Right lobe of liver (tissue), 6 donors: ENCODE results near the gene DGUOK. TPM values are rescaled to one million over a fixed set of nuclear protein-coding genes. Genes with fewer than 3 reads are reported as not detected.

Source experiments
- ATAC-seq, 4 donors: fragments of 200-7000 bp; cut with Tn5 transposase; one replicate each; pipeline ENCODE4 v1.9.1; 2020; ENCODE audit warnings: mild to moderate bottlenecking in 4 of 4, moderate library complexity in 4 of 4
- DNase-seq, 3 donors: peaks; one replicate each; pipeline ENCODE4 v3.0.0-alpha.2; 2020
- H3K27ac ChIP-seq, 3 donors: fragments of 200-600 bp; one replicate each; pipeline ENCODE4 v1.8.0; 2022
- H3K27me3 ChIP-seq, 2 donors: fragments of 200-600 bp; one replicate each; pipeline ENCODE4 v1.8.0; 2022
- H3K36me3 ChIP-seq, 4 donors: fragments of 200-600 bp; sonication (generic) in 1 of 4; one replicate each; pipeline versions ENCODE4 v1.5.1 to v1.8.0; 2017 to 2022; ENCODE audit warnings: control low read depth in 1 of 4
- H3K4me1 ChIP-seq, 4 donors: fragments of 200-600 bp; sonication (generic) in 1 of 4; one replicate each; pipeline versions ENCODE4 v1.5.1 to v1.8.0; 2017 to 2022; ENCODE audit warnings: control low read depth in 1 of 4
- H3K4me3 ChIP-seq, 3 donors: fragments of 200-600 bp; one replicate each; pipeline ENCODE4 v1.8.0; 2022
- H3K9me3 ChIP-seq, 4 donors: fragments of 200-600 bp; sonication (generic) in 1 of 4; one replicate each; pipeline versions ENCODE4 v1.5.1 to v1.8.0; 2017 to 2022; ENCODE audit warnings: control low read depth in 1 of 4
- CTCF ChIP-seq, 4 donors: fragments of 200-600 bp in 3 of 4; fragments of 450-650 bp in 1 of 4; IDR thresholded peaks; one replicate each; pipeline versions ENCODE4 v1.5.1 to v1.8.0; 2016 to 2022; ENCODE audit warnings: antibody characterized with exemption in 4 of 4, mild to moderate bottlenecking in 2 of 4
- POLR2A ChIP-seq: fragments of 450-650 bp; IDR thresholded peaks from one replicate; pipeline ENCODE4 v1.6.1; 2017; ENCODE audit warnings: antibody characterized with exemption, mild to moderate bottlenecking
- WGBS: methylation state at CpG from one replicate; pipeline ENCODE4 v1.1.6; 2018; ENCODE audit warnings: low coverage, low lambda C conversion rate; ENCODE audit not compliant: insufficient coverage; ENCODE audit errors: missing lambda C conversion rate; 5-methylcytosine and 5-hydroxymethylcytosine counted together
- intact Hi-C, 2 donors: fragments of 100-400 bp; cut with DNase I; formaldehyde crosslinking; loops; one replicate each; pipeline versions ENCODE4 v1.11.2 to v1.14.1; 2022
- total RNA-seq, 6 experiments: library from RNA; depleted of rRNA in 2 of 6; stranded (reverse); fragments of >200 nt in 2 of 6; fragmentation: NEBNext Ultra II Directional in 3 of 6; extraction: Animal tissue kit (Norgen Biotek cat#: 25700) in 3 of 6; gene quantifications; one replicate each; pipeline versions ENCODE4 v1.1.0 to v1.2.4, GENCODE V29; 2016 to 2023
- donor health status: DM: no; HTN: yes; CAD: no.
- donor health status: DM: no; HTN: no; CAD: no.
- donor health status: DM: no; HTN: no; CAD: no.
- donor health status: DM: no; HTN: yes; CAD: no.
- donor health status: DM: no; HTN: yes; CAD: no.

DGUOK gene
- total RNA-seq, 6 experiments from 2014 or later: 16.6 to 33.1 (median 22.6) TPM

DNA sequence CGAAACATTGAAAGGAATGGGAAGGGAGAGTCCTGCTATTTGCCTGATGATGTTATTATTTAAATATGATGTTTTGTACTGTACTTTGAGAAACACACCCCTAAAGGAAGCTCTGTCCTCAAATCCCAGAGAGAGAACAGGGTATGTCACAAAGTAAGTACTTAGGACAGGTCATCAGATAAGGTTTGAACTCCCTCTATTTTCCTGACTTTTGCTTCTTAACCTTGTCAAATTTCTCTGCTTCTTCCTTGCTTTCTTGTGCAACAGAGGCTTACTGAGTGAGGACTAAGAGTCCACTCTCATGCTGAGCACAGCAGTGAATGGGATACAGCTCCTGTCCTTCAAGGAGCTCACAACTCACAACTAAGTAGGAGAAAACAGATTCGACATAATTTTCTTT is 3.7 kb downstream of the DGUOK start:
- intact Hi-C loops: no loop called here
- H3K9me3 ChIP-seq: no peaks in the 10 kb centered on the region
- ATAC-seq (no peak), DNase-seq (no peak)
- H3K4me1 ChIP-seq: peaks cover 0 to 16% (median 10%) of the 10 kb centered on the region in 4 donors
- no peak overlapping the region for H3K27ac ChIP-seq
- no peak overlapping the region for H3K4me3 ChIP-seq
- no peaks in the 10 kb centered on the region for H3K27me3 ChIP-seq
- H3K36me3 ChIP-seq: peaks cover 0 to 10% (median 0%) of the 10 kb centered on the region in 4 donors
- WGBS: 69% methylated on average over 2 of the region's 2 CpGs
- TF ChIP-seq CTCF (IDR thresholded peaks at IDR 0.05): no peak
- TF ChIP-seq POLR2A: no peak

GRCh38 chr2:73931531-73932500 is 5.1 kb downstream of the DGUOK start:
- no peak for DNase-seq
- no peak for ATAC-seq
- Histone ChIP-seq H3K9me3 (no peaks in the 10 kb centered on the region), H3K36me3 (peaks cover 0 to 10% (median 0%) of the 10 kb centered on the region in 4 donors), H3K4me3 (no peak overlapping the region), H3K27me3 (no peaks in the 10 kb centered on the region), H3K27ac (no peak overlapping the region), H3K4me1 (peaks cover 0 to 16% (median 10%) of the 10 kb centered on the region in 4 donors)
- 84% methylated on average over 3 of the region's 7 CpGs for WGBS
- intact Hi-C loops: no loop called here
- TF ChIP-seq POLR2A (no peak), CTCF (IDR thresholded peaks at IDR 0.05) (no peak)

- H3K27me3 ChIP-seq: no peaks in the 10 kb centered on the region
- H3K27ac ChIP-seq: no peak overlapping the region
- 86% methylated on average over 3 of the region's 3 CpGs for WGBS
- ATAC-seq (no peak), DNase-seq (no peak)
- H3K36me3 ChIP-seq: peaks cover 0 to 10% (median 0%) of the 10 kb centered on the region in 4 donors
- intact Hi-C loops: no loop called here
- peaks cover 0 to 8% (median 5%) of the 10 kb centered on the region in 4 donors for H3K4me1 ChIP-seq
- H3K9me3 ChIP-seq: no peaks in the 10 kb centered on the region
- H3K4me3 ChIP-seq: no peak overlapping the region
- TF ChIP-seq POLR2A (no peak), CTCF (IDR thresholded peaks at IDR 0.05) (no peak)
These were observed 6.5 kb downstream of the DGUOK start for GRCh38 chr2:73933194-73933593.

DNA sequence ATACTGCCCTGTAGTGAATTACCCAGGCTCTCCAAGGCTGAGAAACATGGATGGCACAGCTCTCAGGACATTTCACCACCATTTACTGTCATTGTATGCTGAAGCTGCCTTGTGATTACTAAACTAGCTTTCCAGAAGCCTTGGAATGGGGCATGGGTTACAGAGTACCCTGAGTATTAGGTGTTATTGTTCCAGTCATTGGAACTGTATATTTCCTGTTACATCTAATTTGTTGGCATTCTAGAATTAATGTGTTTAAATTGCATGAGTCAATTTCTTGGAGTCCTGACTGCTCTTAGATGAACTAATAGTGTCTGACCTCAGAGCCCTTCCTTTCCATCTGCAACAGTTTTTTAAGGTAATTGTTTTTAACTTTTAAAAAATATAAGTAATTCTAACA is 9.0 kb downstream of the DGUOK start:
- intact Hi-C loops: no loop called here
- Histone ChIP-seq H3K36me3 (peaks cover 0 to 10% (median 0%) of the 10 kb centered on the region in 4 donors), H3K4me3 (no peak overlapping the region), H3K9me3 (no peaks in the 10 kb centered on the region), H3K27ac (no peak overlapping the region), H3K4me1 (no peaks in the 10 kb centered on the region), H3K27me3 (no peaks in the 10 kb centered on the region)
- ATAC-seq (no peak), DNase-seq (no peak)
- TF ChIP-seq POLR2A (no peak), CTCF (IDR thresholded peaks at IDR 0.05) (no peak)
